MV-4-11 (cell line): Measurements from ENCODE around the gene NUP62.
"Not testable (repeated sequence)": the region's sequence is repeated elsewhere in the genome, so short reads cannot be mapped to it uniquely, and the experiment has no call there.

ENCODE experiments used
- DNase-seq: peaks from one replicate; lab custom pipeline; 2025; lab: John Stamatoyannopoulos, UW

The NUP62 gene

GRCh38 chr19:49929121-49929610 is at the start of gene NUP62, which contains the start of gene ATF5:
Gene NUP62, minus strand, starts transcription at chr19:49929504. Its CDS starts 19,697 bp downstream, at chr19:49909807.
Gene ATF5, plus strand, starts transcription at chr19:49929205. Its CDS starts 1,646 bp downstream, at chr19:49930851.
- peak; percentile 93 for DNase-seq

GRCh38 chr19:49978324-49978723 is 49.0 kb upstream of the NUP62 start:
- no peak for DNase-seq

- DNase-seq: no peak
Observed at GRCh38 chr19:49977881-49978280, 48.6 kb upstream of the NUP62 start.

GRCh38 chr19:49977076-49977475 is 47.8 kb upstream of the NUP62 start:
- DNase-seq: no peak

GRCh38 chr19:49976496-49976895 is 47.2 kb upstream of the NUP62 start:
- DNase-seq: no peak

- DNase-seq: no peak
Observed at GRCh38 chr19:49975051-49975450, 45.7 kb upstream of the NUP62 start.

GRCh38 chr19:49973987-49974386 is 44.7 kb upstream of the NUP62 start:
- peak; percentile 96 for DNase-seq

- no peak for DNase-seq
Observed at GRCh38 chr19:49972841-49973240, 43.5 kb upstream of the NUP62 start.

GRCh38 chr19:49971991-49972411 is 42.7 kb upstream of the NUP62 start:
- DNase-seq: no peak

- DNase-seq: peak; percentile 87
Observed at GRCh38 chr19:49969355-49969754, 40.1 kb upstream of the NUP62 start.

GRCh38 chr19:49968279-49968922 is 39.1 kb upstream of the NUP62 start:
- peak; percentile 98 for DNase-seq

- peak; percentile 43 for DNase-seq
Observed at GRCh38 chr19:49960980-49961379, 31.7 kb upstream of the NUP62 start, which contains the start of gene SIGLEC11. Gene SIGLEC11, minus strand, starts transcription at chr19:49961172. Its CDS starts 91 bp downstream, at chr19:49961081.

- not testable (repeated sequence) for DNase-seq
Observed at GRCh38 chr19:49959892-49960291, 30.6 kb upstream of the NUP62 start.

- not testable (repeated sequence) for DNase-seq
Observed at GRCh38 chr19:49958596-49958995, 29.3 kb upstream of the NUP62 start.

- DNase-seq: not testable (repeated sequence)
Observed at GRCh38 chr19:49958144-49958543, 28.8 kb upstream of the NUP62 start.

GRCh38 chr19:49957262-49957915 is 28.1 kb upstream of the NUP62 start:
- DNase-seq: no peak

GRCh38 chr19:49956115-49956495 is 26.8 kb upstream of the NUP62 start:
- no peak for DNase-seq

- no peak for DNase-seq
Observed at GRCh38 chr19:49954933-49955332, 25.6 kb upstream of the NUP62 start.

GRCh38 chr19:49954092-49954829 is 25.0 kb upstream of the NUP62 start:
- DNase-seq: peak; percentile 93

- peak; percentile 96 for DNase-seq
Observed at GRCh38 chr19:49953416-49953815, 24.1 kb upstream of the NUP62 start.

- no peak for DNase-seq
Observed at GRCh38 chr19:49952906-49953305, 23.6 kb upstream of the NUP62 start.

GRCh38 chr19:49952479-49952836 is 23.2 kb upstream of the NUP62 start:
- no peak for DNase-seq
